Measurements from ENCODE around the gene R3HDML. TPM values are rescaled to one million over a fixed set of nuclear protein-coding genes. Genes with fewer than 3 reads are reported as not detected.

R3HDML gene
- total RNA-seq, 1 experiment from 2014 or later = not detected

GRCh38 chr20:44400671-44400969 lies 63.8 kb downstream of the R3HDML start:
- DNase-seq (ENCODE audit: low spot score) = no peak

Other genes starting within 250 kb of the R3HDML start
- 0.15 TPM in 1 of 2 replicates, not detected in the other for gene JPH2, start 149.9 kb upstream of the R3HDML start, total RNA-seq (2014; rRNA removed; shearing (Covaris generic))
- gene OSER1, start 126.3 kb upstream of the R3HDML start, total RNA-seq (2014; rRNA removed; shearing (Covaris generic)) = 57.7 and 76.0 TPM in 2 replicates
- 0.08 TPM in 1 of 2 replicates, not detected in the other for gene GDAP1L1, start 89.7 kb upstream of the R3HDML start, total RNA-seq (2014; rRNA removed; shearing (Covaris generic))
- gene FITM2, start 25.8 kb upstream of the R3HDML start, total RNA-seq (2014; rRNA removed; shearing (Covaris generic)) = 7.6 and 7.9 TPM in 2 replicates
- not detected in 2 replicates for gene HNF4A, start 18.7 kb downstream of the R3HDML start, total RNA-seq (2014; rRNA removed; shearing (Covaris generic))
- 8.8 and 11.2 TPM in 2 replicates for gene TTPAL, start 138.8 kb downstream of the R3HDML start, total RNA-seq (2014; rRNA removed; shearing (Covaris generic))
- 46.4 and 82.7 TPM in 2 replicates for gene SERINC3, start 185.0 kb downstream of the R3HDML start, total RNA-seq (2014; rRNA removed; shearing (Covaris generic))
- 73.8 and 77.3 TPM in 2 replicates for gene PKIG, start 245.5 kb downstream of the R3HDML start, total RNA-seq (2014; rRNA removed; shearing (Covaris generic))